Mammary epithelial cell (primary cell): ENCODE results near the gene TMEM131L.
A peak's percentile ranks its signal among the peaks of the same experiment; 100 is the strongest.

Experiments
- EZH2 ChIP-seq: IDR thresholded peaks from 2 replicates; pipeline ENCODE4 v1.6.1; 2012; ENCODE audit warnings: low read length, inconsistent platforms, borderline replicate concordance
- TF ChIP-seq, protein P1 (sequence below), 2 donors: IDR thresholded peaks in 1 of 2; conservative IDR thresholded peaks in 1 of 2; 2 replicates each; pipeline ENCODE4 v1.5.1; 2011 to 2012; ENCODE audit warnings: inconsistent platforms in 2 of 2, low read length in 2 of 2, mild to moderate bottlenecking in 2 of 2, control low read depth in 1 of 2, low read depth in 1 of 2; ENCODE audit not compliant: insufficient read depth in 1 of 2; ENCODE audit errors: extremely low read depth in 1 of 2

DNA sequence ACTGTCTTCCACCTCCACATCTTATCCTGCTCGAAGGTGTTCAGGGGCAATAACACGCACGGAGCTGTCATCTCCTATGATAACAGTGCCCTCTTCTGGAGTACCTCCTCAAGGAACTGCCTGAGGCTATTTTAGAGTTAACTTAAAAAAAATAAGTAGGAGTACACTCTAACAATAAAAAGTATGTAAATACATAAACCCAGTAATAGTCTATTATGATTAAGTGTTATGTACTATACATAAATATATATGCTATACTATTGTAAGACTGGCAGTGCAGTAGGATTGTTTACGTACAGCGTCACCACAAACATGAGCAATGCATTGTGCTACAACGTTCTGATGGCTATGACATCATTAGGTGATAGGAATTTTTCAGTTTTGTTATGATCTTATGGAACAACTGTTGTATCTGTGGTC lies 183.4 kb downstream of the TMEM131L start:
- TF ChIP-seq, protein P1, sequence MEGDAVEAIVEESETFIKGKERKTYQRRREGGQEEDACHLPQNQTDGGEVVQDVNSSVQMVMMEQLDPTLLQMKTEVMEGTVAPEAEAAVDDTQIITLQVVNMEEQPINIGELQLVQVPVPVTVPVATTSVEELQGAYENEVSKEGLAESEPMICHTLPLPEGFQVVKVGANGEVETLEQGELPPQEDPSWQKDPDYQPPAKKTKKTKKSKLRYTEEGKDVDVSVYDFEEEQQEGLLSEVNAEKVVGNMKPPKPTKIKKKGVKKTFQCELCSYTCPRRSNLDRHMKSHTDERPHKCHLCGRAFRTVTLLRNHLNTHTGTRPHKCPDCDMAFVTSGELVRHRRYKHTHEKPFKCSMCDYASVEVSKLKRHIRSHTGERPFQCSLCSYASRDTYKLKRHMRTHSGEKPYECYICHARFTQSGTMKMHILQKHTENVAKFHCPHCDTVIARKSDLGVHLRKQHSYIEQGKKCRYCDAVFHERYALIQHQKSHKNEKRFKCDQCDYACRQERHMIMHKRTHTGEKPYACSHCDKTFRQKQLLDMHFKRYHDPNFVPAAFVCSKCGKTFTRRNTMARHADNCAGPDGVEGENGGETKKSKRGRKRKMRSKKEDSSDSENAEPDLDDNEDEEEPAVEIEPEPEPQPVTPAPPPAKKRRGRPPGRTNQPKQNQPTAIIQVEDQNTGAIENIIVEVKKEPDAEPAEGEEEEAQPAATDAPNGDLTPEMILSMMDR (conservative IDR thresholded peaks at IDR 0.05 in 1 of 2, IDR thresholded peaks at IDR 0.05 in 1 of 2; ENCODE audit: extremely low read depth in 1 of 2, insufficient read depth in 1 of 2, low read depth in 1 of 2, low read length in 2 of 2): peak in 1 of 2 donors; percentile 17
- no peak for TF ChIP-seq EZH2
